Measurements from ENCODE around the gene LZIC. TPM values are rescaled to one million over a fixed set of nuclear protein-coding genes. Genes with fewer than 3 reads are reported as not detected.
A peak's percentile ranks its signal among the peaks of the same experiment; 100 is the strongest.

LZIC gene
- total and polyA plus RNA-seq, 2 of the 13 experiments (the other 11 are each of a cell fraction or from before 2014, with no cell fraction given): 25.2 to 71.8 TPM

- TF ChIP-seq, protein P1, sequence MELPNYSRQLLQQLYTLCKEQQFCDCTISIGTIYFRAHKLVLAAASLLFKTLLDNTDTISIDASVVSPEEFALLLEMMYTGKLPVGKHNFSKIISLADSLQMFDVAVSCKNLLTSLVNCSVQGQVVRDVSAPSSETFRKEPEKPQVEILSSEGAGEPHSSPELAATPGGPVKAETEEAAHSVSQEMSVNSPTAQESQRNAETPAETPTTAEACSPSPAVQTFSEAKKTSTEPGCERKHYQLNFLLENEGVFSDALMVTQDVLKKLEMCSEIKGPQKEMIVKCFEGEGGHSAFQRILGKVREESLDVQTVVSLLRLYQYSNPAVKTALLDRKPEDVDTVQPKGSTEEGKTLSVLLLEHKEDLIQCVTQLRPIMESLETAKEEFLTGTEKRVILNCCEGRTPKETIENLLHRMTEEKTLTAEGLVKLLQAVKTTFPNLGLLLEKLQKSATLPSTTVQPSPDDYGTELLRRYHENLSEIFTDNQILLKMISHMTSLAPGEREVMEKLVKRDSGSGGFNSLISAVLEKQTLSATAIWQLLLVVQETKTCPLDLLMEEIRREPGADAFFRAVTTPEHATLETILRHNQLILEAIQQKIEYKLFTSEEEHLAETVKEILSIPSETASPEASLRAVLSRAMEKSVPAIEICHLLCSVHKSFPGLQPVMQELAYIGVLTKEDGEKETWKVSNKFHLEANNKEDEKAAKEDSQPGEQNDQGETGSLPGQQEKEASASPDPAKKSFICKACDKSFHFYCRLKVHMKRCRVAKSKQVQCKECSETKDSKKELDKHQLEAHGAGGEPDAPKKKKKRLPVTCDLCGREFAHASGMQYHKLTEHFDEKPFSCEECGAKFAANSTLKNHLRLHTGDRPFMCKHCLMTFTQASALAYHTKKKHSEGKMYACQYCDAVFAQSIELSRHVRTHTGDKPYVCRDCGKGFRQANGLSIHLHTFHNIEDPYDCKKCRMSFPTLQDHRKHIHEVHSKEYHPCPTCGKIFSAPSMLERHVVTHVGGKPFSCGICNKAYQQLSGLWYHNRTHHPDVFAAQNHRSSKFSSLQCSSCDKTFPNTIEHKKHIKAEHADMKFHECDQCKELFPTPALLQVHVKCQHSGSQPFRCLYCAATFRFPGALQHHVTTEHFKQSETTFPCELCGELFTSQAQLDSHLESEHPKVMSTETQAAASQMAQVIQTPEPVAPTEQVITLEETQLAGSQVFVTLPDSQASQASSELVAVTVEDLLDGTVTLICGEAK (IDR thresholded peaks at IDR 0.05): no peak
- TF ChIP-seq, protein P1 (CRISPR knock-in tag; IDR thresholded peaks at IDR 0.05): peak; percentile 49; the same call in 1 of the 2 replicates
- no peak for TF ChIP-seq NFAT5 (CRISPR knock-in tag; IDR thresholded peaks at IDR 0.05)
- peak; percentile 26; the same call in 1 of the 2 replicates for TF ChIP-seq CTCF (CRISPR knock-in tag; IDR thresholded peaks at IDR 0.05)
- no peak for TF ChIP-seq SAFB2 (CRISPR knock-in tag; IDR thresholded peaks at IDR 0.05; ENCODE audit: borderline replicate concordance, low read depth)
- peak; percentile 64 for TF ChIP-seq PHF5A (CRISPR knock-in tag; IDR thresholded peaks at IDR 0.05; ENCODE audit: low read depth, unreplicated experiment)
- TF ChIP-seq ZNF552 (CRISPR knock-in tag; IDR thresholded peaks at IDR 0.05; ENCODE audit: borderline replicate concordance): no peak
- no peak for TF ChIP-seq ZNF207 (IDR thresholded peaks at IDR 0.05; ENCODE audit: borderline replicate concordance)
- TF ChIP-seq MYC (CRISPR knock-in tag; IDR thresholded peaks at IDR 0.05; ENCODE audit: borderline replicate concordance): peak; percentile 22; the same call in 1 of the 2 replicates
- TF ChIP-seq ZNF317 (CRISPR knock-in tag; IDR thresholded peaks at IDR 0.05): peak; percentile 44; the same call in 1 of the 2 replicates
- TF ChIP-seq ZSCAN9 (CRISPR knock-in tag; IDR thresholded peaks at IDR 0.05; ENCODE audit: borderline replicate concordance): no peak
Measured at GRCh38 chr1:9929431-9930385, 13.5 kb downstream of the LZIC start (continued).
